ENCODE measurements around the gene CARMIL3. TPM values are rescaled to one million over a fixed set of nuclear protein-coding genes. Genes with fewer than 3 reads are reported as not detected.

CARMIL3 gene
- 0.05 TPM in 1 of 2 replicates, not detected in the other for total RNA-seq

GRCh38 chr14:24051789-24052655 is at the start of gene CARMIL3:
CARMIL3 (plus strand) TSS chr14:24052009; CDS start chr14:24052154, 145 bp downstream.

DNA sequence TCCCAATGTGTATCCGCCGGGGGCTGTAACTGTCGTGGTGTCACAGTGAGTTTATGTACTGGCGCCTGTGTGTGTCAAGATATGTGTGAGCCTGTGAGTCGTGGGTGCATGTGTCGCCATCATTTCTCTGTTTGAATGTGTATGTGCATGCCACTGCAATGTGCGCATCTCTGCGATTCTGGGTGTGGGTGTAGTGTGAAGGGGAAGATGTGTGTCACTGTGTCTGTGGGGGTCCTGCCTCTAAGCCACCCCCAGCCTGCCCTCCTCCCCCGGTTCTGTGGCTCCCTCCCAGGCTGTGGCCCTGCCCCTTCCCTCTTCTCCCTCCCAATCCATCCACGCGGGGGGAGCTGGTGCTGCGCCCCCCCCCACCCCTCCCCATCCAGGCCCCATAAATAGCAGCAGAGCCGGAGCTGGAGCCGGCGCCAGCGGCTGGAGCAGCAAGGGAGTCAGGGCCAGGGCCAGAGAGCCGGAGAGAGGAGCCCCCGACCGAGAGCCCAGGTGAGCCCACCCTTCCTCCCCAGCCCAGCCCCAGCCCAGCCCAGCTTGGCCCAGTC is 19.4 kb downstream of the CARMIL3 start, which contains the start of gene CPNE6:
Gene CPNE6, plus strand, starts transcription at position 419 of the 554 bp plus-strand sequence. CDS start 1,375 bp downstream, outside the sequence.

GRCh38 chr14:24093901-24094840 is 42.4 kb downstream of the CARMIL3 start, which contains the start of gene PCK2:
PCK2 (plus strand) TSS chr14:24094311; CDS start chr14:24094406, 95 bp downstream.

DNA sequence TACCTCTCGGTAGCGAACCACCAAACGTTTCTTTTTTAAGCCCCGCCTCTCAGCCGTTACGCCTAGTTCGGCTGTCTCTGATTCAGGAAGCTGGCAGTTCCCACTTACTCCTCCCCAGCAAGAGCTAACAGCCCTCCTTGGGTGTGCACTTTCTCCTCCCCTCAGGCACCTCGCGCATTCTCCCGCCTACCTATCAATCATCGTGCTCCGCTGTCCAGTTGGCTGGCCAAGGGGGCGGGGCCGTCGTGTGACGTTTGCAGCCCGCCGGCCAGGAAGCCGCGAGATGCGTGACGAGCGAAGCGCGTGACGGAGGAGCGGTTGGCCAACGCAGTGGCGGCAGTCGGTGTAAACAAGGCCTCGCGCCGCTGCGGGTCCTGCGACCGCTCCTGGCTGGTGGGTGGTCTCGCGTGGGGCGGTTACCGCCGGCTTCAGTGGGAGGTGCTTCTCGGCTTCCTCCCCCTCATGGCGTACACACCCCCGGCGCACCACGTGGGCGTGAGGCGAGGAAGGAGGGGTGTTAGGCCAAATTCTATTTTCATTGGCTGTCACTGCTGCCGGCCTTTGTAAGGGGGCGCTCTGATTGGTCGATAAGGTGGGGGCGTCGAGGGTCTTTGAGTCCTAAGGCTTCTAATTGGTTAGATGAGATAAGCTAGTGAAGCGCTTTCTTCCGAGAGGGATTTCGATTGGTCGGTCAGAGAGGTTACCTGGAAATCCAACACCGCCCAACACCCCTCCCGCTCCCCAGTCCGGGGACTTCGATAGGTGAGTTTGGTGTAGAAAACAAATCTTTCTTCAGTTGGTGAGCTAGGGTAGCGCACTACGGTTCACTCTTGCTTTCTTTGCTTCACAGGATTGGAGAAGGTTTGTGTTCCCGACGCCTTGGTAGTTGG is 63.0 kb downstream of the CARMIL3 start, which contains the start of the genes DCAF11 and NRL:
Gene DCAF11, plus strand, starts transcription at position 246 of the 890 bp plus-strand sequence. CDS start 818 bp downstream, outside the sequence.
Gene NRL, minus strand, starts transcription at position 418 of the 890 bp plus-strand sequence. CDS start 32,101 bp downstream, outside the sequence.

Other genes starting within 250 kb of the CARMIL3 start
- 24.7 and 32.4 TPM in 2 replicates for gene DHRS4, start 98.2 kb upstream of the CARMIL3 start, total RNA-seq
- gene DHRS4L2, start 63.1 kb upstream of the CARMIL3 start, total RNA-seq = 6.7 and 8.3 TPM in 2 replicates
- not detected in 2 replicates for gene CPNE6, start 19.6 kb downstream of the CARMIL3 start, total RNA-seq
- gene PCK2, start 42.3 kb downstream of the CARMIL3 start, total RNA-seq = 26.7 TPM in 2 replicates
- gene DCAF11, start 62.8 kb downstream of the CARMIL3 start, total RNA-seq = 48.4 and 54.9 TPM in 2 replicates
- 0.30 and 0.69 TPM in 2 replicates for gene NRL, start 62.9 kb downstream of the CARMIL3 start, total RNA-seq
- not detected in 2 replicates for gene FITM1, start 78.7 kb downstream of the CARMIL3 start, total RNA-seq
- gene PSME1, start 84.2 kb downstream of the CARMIL3 start, total RNA-seq = 81.2 and 85.5 TPM in 2 replicates
- 10.4 and 16.6 TPM in 2 replicates for gene EMC9, start 89.6 kb downstream of the CARMIL3 start, total RNA-seq
- 63.5 and 65.1 TPM in 2 replicates for gene PSME2, start 94.6 kb downstream of the CARMIL3 start, total RNA-seq
- 28.5 and 44.6 TPM in 2 replicates for gene RNF31, start 95.5 kb downstream of the CARMIL3 start, total RNA-seq
- 30.5 and 42.5 TPM in 2 replicates for gene IRF9, start 109.3 kb downstream of the CARMIL3 start, total RNA-seq
- 1.2 and 1.7 TPM in 2 replicates for gene REC8, start 120.1 kb downstream of the CARMIL3 start, total RNA-seq
- gene IPO4, start 136.8 kb downstream of the CARMIL3 start, total RNA-seq = 36.2 and 52.9 TPM in 2 replicates
- 90.6 and 92.9 TPM in 2 replicates for gene TM9SF1, start 143.4 kb downstream of the CARMIL3 start, total RNA-seq
- gene TSSK4, start 153.7 kb downstream of the CARMIL3 start, total RNA-seq = 0.14 and 0.30 TPM in 2 replicates
- 26.1 and 33.1 TPM in 2 replicates for gene CHMP4A, start 161.5 kb downstream of the CARMIL3 start, total RNA-seq
- gene MDP1, start 164.1 kb downstream of the CARMIL3 start, total RNA-seq = 7.9 and 20.5 TPM in 2 replicates
- 158 and 162 TPM in 2 replicates for gene NEDD8, start 180.4 kb downstream of the CARMIL3 start, total RNA-seq
- gene GMPR2, start 180.9 kb downstream of the CARMIL3 start, total RNA-seq = 66.8 and 89.7 TPM in 2 replicates
- gene TINF2, start 190.6 kb downstream of the CARMIL3 start, total RNA-seq = 45.1 and 49.5 TPM in 2 replicates
- gene TGM1, start 211.2 kb downstream of the CARMIL3 start, total RNA-seq = 0.74 and 2.1 TPM in 2 replicates
- gene RABGGTA, start 219.6 kb downstream of the CARMIL3 start, total RNA-seq = 29.7 and 35.2 TPM in 2 replicates
- gene DHRS1, start 247.8 kb downstream of the CARMIL3 start, total RNA-seq = 14.9 and 23.2 TPM in 2 replicates
- 19.6 and 23.9 TPM in 2 replicates for gene NOP9, start 247.8 kb downstream of the CARMIL3 start, total RNA-seq

Data from smooth muscle cell of the umbilical artery (primary cell).